GM18951 (cell line): ENCODE results near the gene NFKBIE.

ENCODE experiments used
- POLR2A ChIP-seq: IDR thresholded peaks from 4 replicates; pipeline ENCODE4 v1.6.1; 2011; ENCODE audit warnings: mild to moderate bottlenecking; ENCODE audit not compliant: insufficient read length, insufficient read depth; ENCODE audit errors: extremely low read depth
- in situ Hi-C: fragments of 300-500 bp; cut with MboI; formaldehyde crosslinking; loops from one replicate; pipeline ENCODE4 v1.12.0; 2022; ENCODE audit warnings: low sequenced_read_pairs, mixed read lengths, inconsistent platforms; ENCODE audit not compliant: unreplicated experiment

NFKBIE gene

DNA sequence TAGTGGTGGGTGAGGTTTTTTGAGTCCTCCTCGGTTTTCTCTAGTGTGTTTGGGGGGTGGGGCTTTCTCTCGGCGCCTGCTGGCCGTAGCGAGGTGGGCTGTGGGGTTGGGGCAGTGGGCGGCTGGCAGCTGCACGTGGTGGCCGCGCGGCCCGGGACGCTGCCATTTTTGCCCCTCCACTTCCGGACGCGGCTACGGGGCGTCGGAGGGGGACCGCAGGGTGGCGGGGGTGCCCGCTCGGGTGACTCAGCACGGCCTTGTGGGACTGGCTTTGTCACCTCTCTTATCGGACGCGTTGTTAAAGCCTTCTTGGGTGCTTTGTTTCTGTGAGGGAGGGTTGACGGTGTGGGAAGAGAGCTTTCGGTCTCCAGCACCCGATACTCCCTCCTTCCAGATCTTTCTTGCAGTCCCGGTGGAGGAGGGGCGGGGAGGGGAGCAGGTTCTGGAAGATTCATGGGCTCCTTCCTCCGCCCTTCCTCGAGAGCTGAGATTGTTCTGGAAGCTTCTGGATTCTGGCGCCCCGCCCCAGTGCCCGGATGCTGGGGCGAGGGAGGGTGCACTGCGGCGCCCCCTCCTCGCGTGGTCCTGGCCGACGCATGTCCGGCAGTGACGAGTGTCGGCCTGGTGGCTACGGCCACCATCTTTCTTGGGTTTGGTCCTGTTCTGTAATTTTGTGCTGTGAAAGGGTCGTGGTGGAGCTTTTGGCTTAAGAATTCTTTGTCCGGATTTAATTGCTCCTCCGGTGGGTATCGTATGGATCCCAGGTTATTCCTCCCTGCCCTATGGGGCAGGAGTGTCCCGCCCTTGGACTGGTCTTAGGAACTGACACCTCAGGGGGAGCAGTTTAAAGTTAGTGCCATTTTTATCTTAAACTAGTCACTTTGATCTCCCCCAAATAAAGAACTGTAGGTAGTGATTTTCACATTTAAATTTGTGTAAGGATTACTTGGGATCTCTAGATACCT is 17.7 kb downstream of the NFKBIE start:
- in situ Hi-C loops = no loop called here
- TF ChIP-seq POLR2A = no peak

DNA sequence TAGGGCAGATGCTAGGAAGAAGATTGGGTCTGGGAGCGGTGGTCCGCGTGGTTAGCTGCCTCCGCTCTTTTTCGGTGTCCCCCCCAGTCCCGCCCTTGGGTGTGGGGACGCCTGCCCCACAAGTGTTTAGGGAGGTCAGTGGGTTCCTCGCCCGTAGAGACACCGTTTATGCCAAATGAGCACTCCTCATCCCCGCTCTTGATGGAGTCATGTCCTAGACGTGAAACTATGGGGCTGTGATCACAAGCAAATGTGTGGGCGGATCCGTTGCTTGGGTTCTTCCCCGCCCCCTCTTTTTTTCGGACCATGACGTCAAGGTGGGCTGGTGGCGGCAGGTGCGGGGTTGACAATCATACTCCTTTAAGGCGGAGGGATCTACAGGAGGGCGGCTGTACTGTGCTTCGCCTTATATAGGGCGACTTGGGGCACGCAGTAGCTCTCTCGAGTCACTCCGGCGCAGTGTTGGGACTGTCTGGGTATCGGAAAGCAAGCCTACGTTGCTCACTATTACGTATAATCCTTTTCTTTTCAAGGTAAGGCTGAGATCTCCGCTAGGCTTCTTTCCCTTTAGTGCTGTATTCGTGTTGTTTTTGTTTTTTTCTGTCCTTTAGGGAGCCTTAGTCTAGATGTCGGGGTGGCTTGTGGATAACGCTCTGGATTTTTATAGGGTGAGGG is 18.6 kb downstream of the NFKBIE start, which contains the start of gene HSP90AB1:
HSP90AB1 (plus strand) TSS at position 439 of the 675 bp plus-strand sequence. CDS start 1,529 bp downstream, outside the sequence.
- in situ Hi-C loops = no loop called here
- TF ChIP-seq POLR2A = peak; percentile 100

DNA sequence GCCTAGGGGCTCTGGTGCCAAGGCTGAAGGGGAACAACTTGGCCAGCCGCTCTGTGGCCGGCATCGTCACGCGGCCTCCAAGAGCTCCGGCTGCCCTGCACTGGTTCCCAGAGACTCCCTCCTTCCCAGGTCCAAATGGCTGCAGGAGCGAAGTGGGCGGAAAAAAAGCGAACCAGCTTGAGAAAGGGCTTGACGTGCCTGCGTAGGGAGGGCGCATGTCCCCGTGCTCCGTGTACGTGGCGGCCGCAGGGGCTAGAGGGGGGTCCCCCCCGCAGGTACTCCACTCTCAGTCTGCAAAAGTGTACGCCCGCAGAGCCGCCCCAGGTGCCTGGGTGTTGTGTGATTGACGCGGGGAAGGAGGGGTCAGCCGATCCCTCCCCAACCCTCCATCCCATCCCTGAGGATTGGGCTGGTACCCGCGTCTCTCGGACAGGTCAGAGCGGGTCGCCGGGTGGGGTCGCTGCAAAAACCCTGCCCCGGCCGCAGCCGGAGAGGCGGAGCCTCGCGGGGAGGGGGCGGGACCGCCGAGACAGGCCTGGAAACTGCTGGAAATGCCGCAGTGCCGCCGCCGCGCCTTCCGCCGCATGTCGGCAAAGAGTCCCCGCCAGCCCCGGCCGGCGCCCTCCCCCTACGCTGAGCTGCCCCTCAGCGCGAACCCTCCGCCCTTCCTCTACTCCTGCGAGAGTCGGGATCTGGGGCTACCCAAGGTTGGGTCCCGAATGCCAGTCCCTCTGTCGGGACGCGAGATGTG is 19.3 kb downstream of the NFKBIE start:
- TF ChIP-seq POLR2A = peak; percentile 50
- in situ Hi-C loops = no loop called here

DNA sequence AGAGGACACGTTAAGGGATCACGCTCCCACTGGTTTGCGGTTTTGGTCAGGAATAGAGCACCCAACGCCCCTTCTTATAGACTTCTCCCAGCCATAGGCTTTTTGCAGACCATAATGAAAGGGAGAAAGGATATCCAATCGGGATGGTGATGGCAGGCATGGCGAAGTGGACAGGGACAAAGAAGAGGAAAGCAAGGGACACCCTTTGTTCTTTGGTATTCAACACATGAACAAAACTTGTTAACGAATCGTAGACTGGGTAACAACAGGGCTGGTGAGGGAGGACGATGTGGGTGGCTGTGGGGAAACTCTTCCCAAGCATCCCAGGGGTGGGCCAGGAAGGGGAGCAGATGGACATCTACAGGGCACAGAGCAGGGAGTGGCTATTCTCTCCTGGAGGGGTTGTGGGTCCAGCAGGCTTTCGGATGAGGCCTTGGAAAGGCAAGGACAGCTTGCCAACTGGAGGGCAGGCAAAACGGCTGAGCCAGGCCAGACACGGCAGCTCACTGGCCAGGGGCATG is 19.9 kb downstream of the NFKBIE start:
- no peak for TF ChIP-seq POLR2A

DNA sequence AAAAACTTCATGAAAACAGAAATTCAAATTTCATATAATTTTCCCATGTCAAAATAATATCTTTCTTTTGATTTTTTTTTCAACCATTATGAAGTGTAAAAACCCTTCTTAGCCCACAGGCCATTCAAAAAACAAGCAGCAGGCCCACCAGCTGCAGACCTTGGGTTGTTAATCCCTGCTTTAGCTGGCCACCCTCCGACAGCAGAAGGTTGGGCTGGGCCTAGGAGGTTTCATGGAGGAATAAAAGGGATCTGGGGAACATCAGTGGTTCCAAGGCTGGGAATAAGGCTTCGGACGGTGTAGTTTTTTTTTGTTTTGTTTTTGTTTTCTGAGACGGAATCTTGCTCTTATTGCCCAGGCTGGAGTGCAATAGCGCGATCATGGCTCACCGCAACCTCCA is 22.0 kb downstream of the NFKBIE start:
- in situ Hi-C loops = no loop called here

More for the DNA sequence above, 19.9 kb downstream of the NFKBIE start:
- in situ Hi-C loops = no loop called here

DNA sequence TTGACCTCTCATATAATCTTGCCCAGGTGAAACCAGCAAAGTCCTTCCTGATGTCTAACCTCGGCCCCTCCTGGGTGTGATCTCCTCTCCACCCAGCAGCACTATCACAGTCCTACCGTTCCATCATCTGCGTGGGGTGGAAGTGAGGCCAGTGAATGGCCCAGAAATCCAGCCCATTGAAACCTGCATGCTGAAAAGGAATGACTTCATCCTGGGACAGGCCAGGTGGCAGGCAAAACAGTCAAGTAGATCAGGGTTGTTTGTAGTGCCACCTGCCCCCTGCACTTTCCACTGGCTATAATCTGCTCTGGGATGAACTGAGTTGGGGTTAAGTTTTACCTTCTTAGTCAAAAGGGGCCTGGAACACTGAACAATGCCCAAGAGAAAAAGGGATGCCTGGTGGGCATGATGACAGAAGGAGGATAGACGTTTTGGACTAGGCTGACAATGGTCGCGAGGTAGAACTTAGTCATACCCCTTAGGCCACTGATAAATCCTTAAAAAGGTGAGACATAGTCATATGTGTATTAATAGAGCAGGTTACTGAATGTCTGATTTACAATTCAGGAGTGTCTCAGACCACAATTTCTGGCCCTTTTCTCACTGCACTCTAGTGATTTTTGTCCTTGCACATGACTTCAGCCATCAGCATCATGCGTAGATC is 26.5 kb downstream of the NFKBIE start:
- no peak for TF ChIP-seq POLR2A
- in situ Hi-C loops = loop anchor here (5.0 kb wide), 1 partner anchor 67 kb away; no protein-coding TSS in a partner anchor

More for the DNA sequence above, 22.0 kb downstream of the NFKBIE start:
- no peak for TF ChIP-seq POLR2A

DNA sequence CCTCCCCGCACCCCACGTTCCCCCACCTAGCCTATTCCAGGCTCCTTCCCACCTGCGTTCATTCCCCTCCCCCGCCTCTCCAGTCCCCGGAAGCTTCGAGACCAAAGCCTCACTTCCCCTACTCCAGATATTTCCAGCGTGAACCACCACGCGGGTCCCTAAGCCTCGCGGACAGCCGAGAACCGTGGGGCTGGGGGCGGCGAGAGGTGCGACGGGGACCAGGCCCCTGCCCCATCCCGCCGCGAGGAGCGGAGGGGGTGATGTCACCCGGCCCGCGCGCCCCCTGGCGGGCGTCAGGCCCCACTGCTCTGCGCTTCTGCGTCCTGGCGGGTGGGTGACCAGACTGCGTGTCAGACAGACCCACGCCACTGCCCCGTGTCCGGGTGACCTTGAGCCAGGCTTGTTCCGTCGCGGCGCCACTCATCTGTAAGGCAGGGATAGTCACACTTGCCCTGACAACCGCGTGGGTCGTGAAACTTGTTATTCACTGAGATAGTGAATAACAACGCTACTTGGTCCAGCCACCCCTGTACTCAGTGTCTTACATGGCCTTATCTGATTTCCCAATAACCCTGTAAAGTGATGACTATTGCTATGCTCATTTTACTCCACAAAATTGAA is 27.4 kb downstream of the NFKBIE start:
- in situ Hi-C loops = loop anchor here (5.0 kb wide), 1 partner anchor 66 kb away; no protein-coding TSS in a partner anchor
- TF ChIP-seq POLR2A = peak; percentile 55

DNA sequence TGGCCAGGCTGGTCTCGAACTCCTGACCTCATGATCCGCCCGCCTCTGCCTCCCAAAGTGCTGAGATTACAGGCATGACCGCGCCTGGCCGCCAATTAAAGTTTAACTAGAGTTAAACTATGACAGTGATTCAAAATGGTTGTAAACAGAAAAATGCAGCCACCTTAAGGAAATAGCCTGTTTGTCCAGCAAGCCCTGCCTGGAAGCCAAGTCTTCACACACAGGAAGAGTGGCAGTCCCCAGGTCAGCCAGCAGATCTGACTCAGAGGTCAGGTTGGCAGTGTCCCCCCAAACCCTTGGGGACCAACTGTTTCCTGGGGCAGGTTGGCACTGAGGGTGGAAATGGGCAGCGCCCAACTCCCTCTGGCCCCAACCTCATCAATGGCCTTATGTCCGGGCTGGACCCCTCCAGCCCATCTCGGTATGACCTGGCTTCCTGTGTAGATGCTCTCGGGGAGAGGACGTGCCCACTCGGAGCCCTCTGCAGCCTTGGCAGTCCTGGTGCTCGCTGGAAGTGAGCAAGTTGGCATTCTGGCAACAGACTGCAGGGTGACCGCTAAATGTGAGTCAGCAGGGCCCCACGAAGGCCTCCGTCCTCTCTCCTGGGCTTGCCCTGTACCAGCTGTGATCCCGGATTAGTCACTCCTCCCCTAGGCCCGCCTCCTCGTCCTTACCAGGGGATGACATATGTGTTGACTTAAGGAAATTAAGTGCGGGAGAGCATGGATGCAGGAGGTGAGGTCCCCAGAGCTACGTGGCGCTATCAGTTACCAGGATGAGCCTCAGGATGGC is 28.1 kb downstream of the NFKBIE start:
- TF ChIP-seq POLR2A = no peak
- in situ Hi-C loops = loop anchor here (5.0 kb wide), 1 partner anchor 65 kb away; no protein-coding TSS in a partner anchor

DNA sequence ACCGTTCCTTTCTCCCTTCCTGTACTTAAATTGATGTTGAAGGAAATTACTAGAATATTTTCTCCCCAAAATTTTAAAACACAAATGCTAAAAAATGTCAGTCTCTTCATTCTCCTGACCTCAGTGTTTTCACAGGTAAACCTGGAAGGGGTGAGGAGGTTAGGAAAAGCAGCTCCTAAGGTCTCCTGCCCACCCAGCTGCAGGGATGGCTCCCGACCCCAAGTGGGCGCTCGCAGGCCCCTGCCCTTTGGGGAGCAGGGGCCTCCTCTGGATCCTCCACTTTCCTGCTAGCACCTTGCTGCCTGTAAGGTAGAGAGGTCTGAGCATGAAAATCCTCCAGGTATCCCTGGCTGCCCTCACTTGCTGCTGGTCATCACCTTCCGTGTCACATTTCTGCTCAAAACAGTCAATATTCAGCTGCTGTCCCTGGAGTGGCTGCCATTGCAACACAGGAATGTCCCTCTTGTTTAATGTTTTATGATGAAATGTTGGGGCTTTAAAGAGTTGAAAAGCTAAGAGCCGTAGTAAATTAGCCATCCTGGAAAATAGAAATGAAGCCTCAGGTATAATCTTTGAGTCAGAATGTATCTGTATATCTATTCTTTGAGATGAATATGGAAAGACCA is 29.3 kb downstream of the NFKBIE start:
- no peak for TF ChIP-seq POLR2A
- in situ Hi-C loops = loop anchor here (5.0 kb wide), 1 partner anchor 64 kb away; no protein-coding TSS in a partner anchor

DNA sequence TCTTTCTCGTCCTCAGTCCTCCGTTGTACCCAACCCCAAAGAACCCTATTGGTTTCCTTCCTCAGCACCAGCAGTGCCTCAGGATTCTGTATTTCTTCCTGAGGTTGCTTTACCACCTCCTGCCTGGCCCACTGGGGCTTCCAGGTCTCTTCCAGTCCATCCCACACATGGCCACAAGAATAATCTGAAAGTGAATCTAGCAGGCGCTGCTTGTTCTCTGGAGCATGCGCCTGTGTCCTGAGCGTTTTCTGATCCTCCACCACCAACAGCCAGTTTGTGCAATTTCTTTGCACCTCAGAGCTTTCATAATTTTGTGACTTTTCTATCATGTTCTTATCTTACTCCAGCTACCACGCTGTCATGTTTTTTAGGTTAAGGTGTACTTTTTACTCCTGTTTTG is 30.1 kb downstream of the NFKBIE start:
- in situ Hi-C loops = loop anchor here (5.0 kb wide), 1 partner anchor 63 kb away; no protein-coding TSS in a partner anchor
- no peak for TF ChIP-seq POLR2A
